ENCODE data around the gene NCOA7. TPM values are rescaled to one million over a fixed set of nuclear protein-coding genes. Genes with fewer than 3 reads are reported as not detected.

The NCOA7 gene
- total and polyA plus RNA-seq, 4 donors: 8.6 to 40.9 (median 17.6) TPM

DNA sequence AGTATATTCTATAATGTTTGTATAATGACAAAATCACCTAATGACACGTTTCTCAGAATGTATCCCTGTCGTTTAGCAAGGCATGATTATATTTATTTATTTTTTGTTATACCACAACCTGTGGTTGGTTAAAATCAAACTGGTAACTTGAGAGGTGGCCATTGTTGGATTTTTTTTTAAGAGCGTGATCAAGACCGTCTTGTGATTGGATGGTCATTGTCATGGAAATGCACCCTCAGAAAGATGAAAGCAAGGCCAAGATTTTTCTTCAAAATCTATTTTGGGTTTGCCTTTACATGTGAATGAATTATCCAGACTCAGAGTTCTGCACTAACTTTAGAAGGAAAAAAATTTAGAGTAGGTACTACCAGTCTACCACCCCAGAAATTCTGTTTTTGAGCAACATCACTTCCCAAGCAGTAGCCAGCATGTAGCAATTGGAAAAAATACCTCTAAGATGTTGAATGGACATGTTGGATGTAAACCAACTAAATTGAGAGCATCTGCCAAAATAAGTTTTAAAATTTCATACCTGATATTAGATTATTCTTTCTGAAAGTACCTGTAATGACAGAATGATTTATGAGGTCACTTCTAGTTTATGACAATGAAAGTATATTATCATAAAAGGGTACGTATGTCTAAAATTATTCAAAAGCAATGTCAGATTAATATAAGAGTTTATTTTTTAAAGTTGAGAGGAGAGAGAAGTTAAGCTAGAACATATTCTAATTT lies 50.8 kb downstream of the NCOA7 start:
- WGBS: 94% methylated on average over 5 of the region's 5 CpGs
- no peak overlapping the region for H3K9ac ChIP-seq (ENCODE audit: low read depth in 1 of 2, low read length in 2 of 2)
- no peaks in the 10 kb centered on the region for H3K27me3 ChIP-seq (ENCODE audit: control insufficient read depth in 4 of 4, insufficient read depth in 4 of 4, low read length in 3 of 4)
- H3K4me3 ChIP-seq (ENCODE audit: low read depth in 1 of 3, low read length in 3 of 3): no peak overlapping the region
- DNase-seq (ENCODE audit: low spot score): no peak
- TF ChIP-seq SP1 (IDR thresholded peaks at IDR 0.05): no peak
- H3K36me3 ChIP-seq (ENCODE audit: control insufficient read depth in 4 of 4, insufficient read depth in 3 of 4, low read depth in 1 of 4, low read length in 3 of 4): no peaks in the 10 kb centered on the region
- H3K9me3 ChIP-seq (ENCODE audit: control insufficient read depth in 4 of 4, low read length in 3 of 4): no peaks in the 10 kb centered on the region
- H3K27ac ChIP-seq (ENCODE audit: low read depth in 1 of 2, low read length in 2 of 2): no peak overlapping the region
- peaks cover 0 to 3% (median 2%) of the 10 kb centered on the region in 4 donors for H3K4me1 ChIP-seq (ENCODE audit: control insufficient read depth in 4 of 4, insufficient read depth in 4 of 4, low read length in 3 of 4)

DNA sequence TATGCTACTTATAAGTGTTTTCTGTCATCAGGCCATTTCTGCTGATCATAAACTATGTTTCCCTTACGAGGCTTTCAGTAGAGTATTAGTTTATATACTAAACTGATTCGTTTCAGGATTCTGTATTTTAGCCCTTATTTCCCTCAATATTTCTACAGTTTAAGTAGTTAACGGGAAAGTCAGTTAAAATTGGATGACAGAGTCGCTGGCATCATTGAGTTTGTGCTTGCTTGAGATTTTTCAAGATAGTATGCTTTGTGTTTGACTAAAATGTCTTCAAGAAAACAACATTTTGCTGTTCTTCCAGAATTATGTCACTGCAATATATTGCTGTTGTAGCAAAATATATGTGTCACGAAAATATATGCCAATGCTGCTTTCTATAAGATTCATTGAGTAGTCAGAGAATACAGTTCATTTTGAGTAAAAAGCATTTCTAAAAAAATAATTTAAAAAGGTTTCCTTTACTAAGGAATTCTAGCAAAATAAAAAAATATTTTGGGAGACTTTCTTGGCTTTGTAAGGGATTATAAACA lies 51.4 kb downstream of the NCOA7 start:
- Histone ChIP-seq H3K9ac (ENCODE audit: low read depth in 1 of 2, low read length in 2 of 2) (no peak overlapping the region), H3K27me3 (ENCODE audit: control insufficient read depth in 4 of 4, insufficient read depth in 4 of 4, low read length in 3 of 4) (no peaks in the 10 kb centered on the region), H3K9me3 (ENCODE audit: control insufficient read depth in 4 of 4, low read length in 3 of 4) (no peaks in the 10 kb centered on the region), H3K4me3 (ENCODE audit: low read depth in 1 of 3, low read length in 3 of 3) (no peak overlapping the region), H3K4me1 (ENCODE audit: control insufficient read depth in 4 of 4, insufficient read depth in 4 of 4, low read length in 3 of 4) (peaks cover 0 to 3% (median 2%) of the 10 kb centered on the region in 4 donors), H3K36me3 (ENCODE audit: control insufficient read depth in 4 of 4, insufficient read depth in 3 of 4, low read depth in 1 of 4, low read length in 3 of 4) (no peaks in the 10 kb centered on the region), H3K27ac (ENCODE audit: low read depth in 1 of 2, low read length in 2 of 2) (no peak overlapping the region)
- 88% methylated on average over 5 of the region's 5 CpGs for WGBS
- DNase-seq (ENCODE audit: low spot score): no peak
- TF ChIP-seq RAD21 (IDR thresholded peaks at IDR 0.05): no peak
- TF ChIP-seq, protein P1, sequence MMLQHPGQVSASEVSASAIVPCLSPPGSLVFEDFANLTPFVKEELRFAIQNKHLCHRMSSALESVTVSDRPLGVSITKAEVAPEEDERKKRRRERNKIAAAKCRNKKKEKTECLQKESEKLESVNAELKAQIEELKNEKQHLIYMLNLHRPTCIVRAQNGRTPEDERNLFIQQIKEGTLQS (IDR thresholded peaks at IDR 0.05): no peak
- TF ChIP-seq HNF4G (IDR thresholded peaks at IDR 0.05): no peak
- TF ChIP-seq, protein P2, sequence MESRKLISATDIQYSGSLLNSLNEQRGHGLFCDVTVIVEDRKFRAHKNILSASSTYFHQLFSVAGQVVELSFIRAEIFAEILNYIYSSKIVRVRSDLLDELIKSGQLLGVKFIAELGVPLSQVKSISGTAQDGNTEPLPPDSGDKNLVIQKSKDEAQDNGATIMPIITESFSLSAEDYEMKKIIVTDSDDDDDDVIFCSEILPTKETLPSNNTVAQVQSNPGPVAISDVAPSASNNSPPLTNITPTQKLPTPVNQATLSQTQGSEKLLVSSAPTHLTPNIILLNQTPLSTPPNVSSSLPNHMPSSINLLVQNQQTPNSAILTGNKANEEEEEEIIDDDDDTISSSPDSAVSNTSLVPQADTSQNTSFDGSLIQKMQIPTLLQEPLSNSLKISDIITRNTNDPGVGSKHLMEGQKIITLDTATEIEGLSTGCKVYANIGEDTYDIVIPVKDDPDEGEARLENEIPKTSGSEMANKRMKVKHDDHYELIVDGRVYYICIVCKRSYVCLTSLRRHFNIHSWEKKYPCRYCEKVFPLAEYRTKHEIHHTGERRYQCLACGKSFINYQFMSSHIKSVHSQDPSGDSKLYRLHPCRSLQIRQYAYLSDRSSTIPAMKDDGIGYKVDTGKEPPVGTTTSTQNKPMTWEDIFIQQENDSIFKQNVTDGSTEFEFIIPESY (IDR thresholded peaks at IDR 0.05): no peak
- no peak for TF ChIP-seq YY1 (IDR thresholded peaks at IDR 0.05)
- TF ChIP-seq, protein P3, sequence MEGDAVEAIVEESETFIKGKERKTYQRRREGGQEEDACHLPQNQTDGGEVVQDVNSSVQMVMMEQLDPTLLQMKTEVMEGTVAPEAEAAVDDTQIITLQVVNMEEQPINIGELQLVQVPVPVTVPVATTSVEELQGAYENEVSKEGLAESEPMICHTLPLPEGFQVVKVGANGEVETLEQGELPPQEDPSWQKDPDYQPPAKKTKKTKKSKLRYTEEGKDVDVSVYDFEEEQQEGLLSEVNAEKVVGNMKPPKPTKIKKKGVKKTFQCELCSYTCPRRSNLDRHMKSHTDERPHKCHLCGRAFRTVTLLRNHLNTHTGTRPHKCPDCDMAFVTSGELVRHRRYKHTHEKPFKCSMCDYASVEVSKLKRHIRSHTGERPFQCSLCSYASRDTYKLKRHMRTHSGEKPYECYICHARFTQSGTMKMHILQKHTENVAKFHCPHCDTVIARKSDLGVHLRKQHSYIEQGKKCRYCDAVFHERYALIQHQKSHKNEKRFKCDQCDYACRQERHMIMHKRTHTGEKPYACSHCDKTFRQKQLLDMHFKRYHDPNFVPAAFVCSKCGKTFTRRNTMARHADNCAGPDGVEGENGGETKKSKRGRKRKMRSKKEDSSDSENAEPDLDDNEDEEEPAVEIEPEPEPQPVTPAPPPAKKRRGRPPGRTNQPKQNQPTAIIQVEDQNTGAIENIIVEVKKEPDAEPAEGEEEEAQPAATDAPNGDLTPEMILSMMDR (IDR thresholded peaks at IDR 0.05; ENCODE audit: low read depth, low read length, missing input control): no peak
- TF ChIP-seq EGR1 (IDR thresholded peaks at IDR 0.05; ENCODE audit: low read depth in 2 of 2): no peak
- TF ChIP-seq NR2F2 (IDR thresholded peaks at IDR 0.05): no peak
- no peak for TF ChIP-seq SP1 (IDR thresholded peaks at IDR 0.05)
- TF ChIP-seq GABPA (IDR thresholded peaks at IDR 0.05 in 1 of 2, conservative IDR thresholded peaks at IDR 0.05 in 1 of 2): no peak
- TF ChIP-seq JUND (IDR thresholded peaks at IDR 0.05): no peak

DNA sequence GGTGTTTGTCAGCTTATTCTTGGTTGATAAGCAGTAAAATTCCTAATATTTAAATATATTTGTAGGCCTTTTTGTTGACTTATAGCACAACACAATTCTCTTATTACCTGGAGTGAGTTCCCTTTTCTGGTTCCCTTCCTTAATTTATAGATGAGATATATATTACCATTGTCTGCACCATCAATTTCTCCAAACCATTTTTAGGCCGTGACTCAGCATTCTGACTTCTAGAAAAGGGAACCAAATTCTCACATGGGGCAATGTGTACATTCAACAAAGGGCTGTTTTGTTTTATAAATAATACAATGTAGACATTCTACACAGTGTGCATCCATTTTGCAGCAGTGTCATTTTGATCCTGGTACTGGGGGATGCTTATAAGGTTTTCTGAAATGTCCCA lies 52.8 kb downstream of the NCOA7 start:
- no peak for DNase-seq (ENCODE audit: low spot score)
- WGBS: 89% methylated on average over 1 of the region's 1 CpG
- H3K4me1 ChIP-seq (ENCODE audit: control insufficient read depth in 4 of 4, insufficient read depth in 4 of 4, low read length in 3 of 4): peaks cover 0 to 3% (median 2%) of the 10 kb centered on the region in 4 donors
- H3K9ac ChIP-seq (ENCODE audit: low read depth in 1 of 2, low read length in 2 of 2): no peak overlapping the region
- H3K36me3 ChIP-seq (ENCODE audit: control insufficient read depth in 4 of 4, insufficient read depth in 3 of 4, low read depth in 1 of 4, low read length in 3 of 4): no peaks in the 10 kb centered on the region
- H3K27me3 ChIP-seq (ENCODE audit: control insufficient read depth in 4 of 4, insufficient read depth in 4 of 4, low read length in 3 of 4): no peaks in the 10 kb centered on the region
- H3K4me3 ChIP-seq (ENCODE audit: low read depth in 1 of 3, low read length in 3 of 3): no peak overlapping the region
- no peak overlapping the region for H3K27ac ChIP-seq (ENCODE audit: low read depth in 1 of 2, low read length in 2 of 2)
- no peaks in the 10 kb centered on the region for H3K9me3 ChIP-seq (ENCODE audit: control insufficient read depth in 4 of 4, low read length in 3 of 4)
- TF ChIP-seq, protein P1 (IDR thresholded peaks at IDR 0.05): no peak
- TF ChIP-seq HNF4A (conservative IDR thresholded peaks at IDR 0.05): no peak
- no peak for TF ChIP-seq YY1 (IDR thresholded peaks at IDR 0.05)
- no peak for TF ChIP-seq JUND (IDR thresholded peaks at IDR 0.05)
- TF ChIP-seq, protein P3 (IDR thresholded peaks at IDR 0.05; ENCODE audit: low read depth, low read length, missing input control): no peak
- no peak for TF ChIP-seq NR2F2 (IDR thresholded peaks at IDR 0.05)
- no peak for TF ChIP-seq FOXA1 (IDR thresholded peaks at IDR 0.05)
- TF ChIP-seq, protein P4, sequence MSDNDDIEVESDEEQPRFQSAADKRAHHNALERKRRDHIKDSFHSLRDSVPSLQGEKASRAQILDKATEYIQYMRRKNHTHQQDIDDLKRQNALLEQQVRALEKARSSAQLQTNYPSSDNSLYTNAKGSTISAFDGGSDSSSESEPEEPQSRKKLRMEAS (IDR thresholded peaks at IDR 0.05): no peak
- TF ChIP-seq SP1 (IDR thresholded peaks at IDR 0.05): no peak
- TF ChIP-seq, protein P2 (IDR thresholded peaks at IDR 0.05): no peak

Data from liver (tissue), 9 donors.